Loucy (cell line): ENCODE measurements around the gene SMG9.

Experiments
- H2AFZ ChIP-seq: fragments of 200-600 bp; sonication (generic); 2 replicates; pipeline ENCODE4 v1.6.0; 2016; ENCODE audit warnings: antibody characterized with exemption, mild to moderate bottlenecking, low read length, moderate library complexity
- H3F3A ChIP-seq: fragments of 200-600 bp; 2 replicates; pipeline ENCODE4 v1.6.0; 2016; ENCODE audit warnings: antibody characterized with exemption, low read depth, mild to moderate bottlenecking
- H3K27me3 ChIP-seq: fragments of 200-600 bp; sonication (generic); 2 replicates; pipeline ENCODE4 v1.6.1; 2014; ENCODE audit warnings: low read length, mild to moderate bottlenecking; ENCODE audit not compliant: insufficient read depth, poor library complexity, severe bottlenecking
- H3K36me3 ChIP-seq: fragments of 200-600 bp; sonication (generic); 2 replicates; pipeline ENCODE4 v1.6.1; 2016; ENCODE audit warnings: low read length; ENCODE audit not compliant: insufficient read depth
- H3K4me1 ChIP-seq: fragments of 200-600 bp; sonication (generic); 2 replicates; pipeline ENCODE4 v1.5.1; 2014; ENCODE audit warnings: low read length, mild to moderate bottlenecking; ENCODE audit not compliant: insufficient read depth, poor library complexity, severe bottlenecking
- H3K4me2 ChIP-seq: fragments of 200-600 bp; sonication (generic); 2 replicates; pipeline ENCODE4 v1.6.0; 2014; ENCODE audit warnings: antibody characterized with exemption, low read length, low read depth, mild to moderate bottlenecking; ENCODE audit not compliant: poor library complexity, severe bottlenecking
- H3K4me3 ChIP-seq: fragments of 200-600 bp; sonication (generic); 2 replicates; pipeline ENCODE4 v1.5.1; 2014; ENCODE audit warnings: low read length, mild to moderate bottlenecking, mixed read lengths; ENCODE audit not compliant: poor library complexity, severe bottlenecking
- H3K79me2 ChIP-seq: fragments of 200-600 bp; sonication (generic); 2 replicates; pipeline ENCODE4 v1.6.1; 2014; ENCODE audit warnings: low read length; ENCODE audit not compliant: insufficient read depth
- H3K9ac ChIP-seq: fragments of 200-600 bp; sonication (generic); 2 replicates; pipeline ENCODE4 v1.6.0; 2014; ENCODE audit warnings: mild to moderate bottlenecking, low read depth, low read length, moderate library complexity; ENCODE audit not compliant: poor library complexity, severe bottlenecking
- H3K9me2 ChIP-seq: fragments of 200-600 bp; sonication (generic); replicated peaks from 2 replicates; pipeline ENCODE4 v1.6.1; 2016; ENCODE audit warnings: low read depth, low read length, mixed read lengths
- H3K9me3 ChIP-seq: fragments of 200-600 bp; sonication (generic); 2 replicates; pipeline ENCODE4 v1.6.1; 2014; ENCODE audit warnings: mild to moderate bottlenecking, antibody characterized with exemption, low read length, low read depth; ENCODE audit not compliant: insufficient read depth
- H4K20me1 ChIP-seq: fragments of 200-600 bp; sonication (generic); 2 replicates; pipeline ENCODE4 v1.6.0; 2014; ENCODE audit warnings: antibody characterized with exemption, low read length, mild to moderate bottlenecking; ENCODE audit not compliant: insufficient read depth, poor library complexity, severe bottlenecking
- EZH2phosphoT487 ChIP-seq: fragments of 200-600 bp; IDR thresholded peaks from 2 replicates; pipeline ENCODE4 v1.6.1; 2018; ENCODE audit warnings: antibody characterized with exemption, mild to moderate bottlenecking, moderate library complexity, borderline replicate concordance
- TF ChIP-seq, protein P1 (sequence below): fragments of 200-600 bp; sonication (generic); conservative IDR thresholded peaks from 2 replicates; pipeline ENCODE4 v1.5.1; 2014; ENCODE audit warnings: mild to moderate bottlenecking, antibody characterized with exemption, low read length

Gene SMG9

DNA sequence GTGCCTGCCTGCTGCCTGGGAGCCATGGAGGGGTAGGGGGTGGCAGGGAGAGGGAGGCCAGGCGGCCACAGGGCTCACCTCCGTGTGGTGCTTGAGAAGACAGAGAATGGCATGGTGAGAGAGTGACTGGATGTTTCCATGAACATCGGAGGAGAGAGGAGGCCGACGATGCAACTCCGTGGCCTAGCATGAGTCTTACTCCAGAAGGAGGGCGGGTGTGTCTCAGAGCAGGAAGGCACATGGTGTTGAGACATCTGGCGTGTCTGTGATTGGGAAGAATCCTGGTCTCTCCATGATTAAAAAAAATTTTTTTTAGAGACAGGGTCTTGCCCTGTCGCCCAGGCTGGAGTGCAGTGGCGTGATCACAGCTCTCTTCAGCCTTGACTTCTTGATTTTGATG is 33.8 kb downstream of the SMG9 start:
- no peaks in the 10 kb centered on the region for H3K9me3 ChIP-seq
- H3K9me2 ChIP-seq, result no peaks in the 10 kb centered on the region
- no peak for TF ChIP-seq EZH2phosphoT487
- TF ChIP-seq, protein P1, sequence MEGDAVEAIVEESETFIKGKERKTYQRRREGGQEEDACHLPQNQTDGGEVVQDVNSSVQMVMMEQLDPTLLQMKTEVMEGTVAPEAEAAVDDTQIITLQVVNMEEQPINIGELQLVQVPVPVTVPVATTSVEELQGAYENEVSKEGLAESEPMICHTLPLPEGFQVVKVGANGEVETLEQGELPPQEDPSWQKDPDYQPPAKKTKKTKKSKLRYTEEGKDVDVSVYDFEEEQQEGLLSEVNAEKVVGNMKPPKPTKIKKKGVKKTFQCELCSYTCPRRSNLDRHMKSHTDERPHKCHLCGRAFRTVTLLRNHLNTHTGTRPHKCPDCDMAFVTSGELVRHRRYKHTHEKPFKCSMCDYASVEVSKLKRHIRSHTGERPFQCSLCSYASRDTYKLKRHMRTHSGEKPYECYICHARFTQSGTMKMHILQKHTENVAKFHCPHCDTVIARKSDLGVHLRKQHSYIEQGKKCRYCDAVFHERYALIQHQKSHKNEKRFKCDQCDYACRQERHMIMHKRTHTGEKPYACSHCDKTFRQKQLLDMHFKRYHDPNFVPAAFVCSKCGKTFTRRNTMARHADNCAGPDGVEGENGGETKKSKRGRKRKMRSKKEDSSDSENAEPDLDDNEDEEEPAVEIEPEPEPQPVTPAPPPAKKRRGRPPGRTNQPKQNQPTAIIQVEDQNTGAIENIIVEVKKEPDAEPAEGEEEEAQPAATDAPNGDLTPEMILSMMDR, result no peak
- H3K36me3 ChIP-seq, result no peaks in the 10 kb centered on the region
- no peaks in the 10 kb centered on the region for H3K4me1 ChIP-seq
- no peak overlapping the region for H3K4me2 ChIP-seq
- H3K9ac ChIP-seq, result no peak overlapping the region
- H3K4me3 ChIP-seq, result no peak overlapping the region
- H2AFZ ChIP-seq, result no peak overlapping the region
- H3K79me2 ChIP-seq, result no peaks in the 10 kb centered on the region
- H3F3A ChIP-seq, result no peaks in the 10 kb centered on the region
- no peaks in the 10 kb centered on the region for H3K27me3 ChIP-seq
- no peaks in the 10 kb centered on the region for H4K20me1 ChIP-seq

DNA sequence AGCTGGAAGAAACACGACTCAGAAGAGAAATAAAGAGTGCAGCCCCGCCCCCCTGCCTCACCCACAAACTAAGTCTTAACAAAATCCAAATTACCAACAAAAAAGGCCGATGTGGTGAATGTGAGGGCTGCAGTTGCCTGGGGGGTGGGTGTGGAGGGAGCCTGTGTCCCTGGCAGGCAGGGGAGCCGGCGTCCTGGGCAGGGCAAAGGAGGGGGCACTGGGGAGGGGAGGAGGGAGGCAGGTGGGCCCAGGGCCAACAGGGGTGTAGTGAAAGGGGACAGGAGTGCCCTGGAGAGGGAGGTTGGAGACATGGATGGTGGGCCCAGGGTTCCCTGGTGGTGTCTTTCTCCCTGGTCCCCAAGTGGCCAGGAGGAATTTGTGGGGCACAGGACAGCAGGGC is 34.8 kb downstream of the SMG9 start:
- Histone ChIP-seq H3K36me3 (no peaks in the 10 kb centered on the region), H3K9me2 (no peaks in the 10 kb centered on the region), H3K27me3 (no peaks in the 10 kb centered on the region), H3F3A (no peaks in the 10 kb centered on the region), H3K4me1 (no peaks in the 10 kb centered on the region), H3K4me3 (no peak overlapping the region), H3K79me2 (no peaks in the 10 kb centered on the region), H3K4me2 (no peak overlapping the region), H2AFZ (no peak overlapping the region), H3K9me3 (no peaks in the 10 kb centered on the region), H4K20me1 (no peaks in the 10 kb centered on the region), H3K9ac (no peak overlapping the region)
- TF ChIP-seq EZH2phosphoT487, result no peak
- TF ChIP-seq, protein P1, result no peak

DNA sequence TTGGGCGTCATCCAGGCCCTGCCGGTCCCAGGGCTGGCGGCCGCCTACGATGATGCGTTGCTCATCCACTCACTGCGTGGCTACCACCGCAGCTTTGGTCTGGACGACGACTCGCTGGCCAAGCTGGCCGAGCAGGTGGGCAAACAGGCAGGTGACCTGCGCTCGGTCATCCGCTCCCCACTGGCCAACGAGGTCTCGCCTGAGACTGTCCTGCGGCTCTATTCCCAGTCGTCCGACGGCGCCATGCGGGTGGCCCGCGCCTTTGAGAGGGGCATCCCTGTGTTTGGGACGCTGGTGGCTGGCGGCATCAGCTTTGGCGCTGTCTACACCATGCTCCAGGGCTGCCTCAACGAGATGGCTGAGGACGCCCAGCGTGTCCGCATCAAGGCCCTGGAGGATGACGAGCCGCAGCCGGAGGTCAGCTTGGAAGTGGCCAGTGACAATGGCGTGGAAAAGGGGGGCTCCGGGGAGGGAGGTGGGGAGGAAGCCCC is 35.3 kb downstream of the SMG9 start:
- no peaks in the 10 kb centered on the region for H3K27me3 ChIP-seq
- H3K9me3 ChIP-seq, result no peaks in the 10 kb centered on the region
- no peaks in the 10 kb centered on the region for H3K9me2 ChIP-seq
- H3K36me3 ChIP-seq, result no peaks in the 10 kb centered on the region
- H3F3A ChIP-seq, result no peaks in the 10 kb centered on the region
- no peak overlapping the region for H3K4me3 ChIP-seq
- no peak overlapping the region for H3K9ac ChIP-seq
- H3K4me2 ChIP-seq, result no peak overlapping the region
- H3K79me2 ChIP-seq, result no peaks in the 10 kb centered on the region
- TF ChIP-seq, protein P1, result no peak
- no peak for TF ChIP-seq EZH2phosphoT487
- H4K20me1 ChIP-seq, result no peaks in the 10 kb centered on the region
- no peaks in the 10 kb centered on the region for H3K4me1 ChIP-seq
- H2AFZ ChIP-seq, result no peak overlapping the region
